ENCODE results near the gene HNF4A.
A peak's percentile ranks its signal among the peaks of the same experiment; 100 is the strongest.

The HNF4A gene

DNA sequence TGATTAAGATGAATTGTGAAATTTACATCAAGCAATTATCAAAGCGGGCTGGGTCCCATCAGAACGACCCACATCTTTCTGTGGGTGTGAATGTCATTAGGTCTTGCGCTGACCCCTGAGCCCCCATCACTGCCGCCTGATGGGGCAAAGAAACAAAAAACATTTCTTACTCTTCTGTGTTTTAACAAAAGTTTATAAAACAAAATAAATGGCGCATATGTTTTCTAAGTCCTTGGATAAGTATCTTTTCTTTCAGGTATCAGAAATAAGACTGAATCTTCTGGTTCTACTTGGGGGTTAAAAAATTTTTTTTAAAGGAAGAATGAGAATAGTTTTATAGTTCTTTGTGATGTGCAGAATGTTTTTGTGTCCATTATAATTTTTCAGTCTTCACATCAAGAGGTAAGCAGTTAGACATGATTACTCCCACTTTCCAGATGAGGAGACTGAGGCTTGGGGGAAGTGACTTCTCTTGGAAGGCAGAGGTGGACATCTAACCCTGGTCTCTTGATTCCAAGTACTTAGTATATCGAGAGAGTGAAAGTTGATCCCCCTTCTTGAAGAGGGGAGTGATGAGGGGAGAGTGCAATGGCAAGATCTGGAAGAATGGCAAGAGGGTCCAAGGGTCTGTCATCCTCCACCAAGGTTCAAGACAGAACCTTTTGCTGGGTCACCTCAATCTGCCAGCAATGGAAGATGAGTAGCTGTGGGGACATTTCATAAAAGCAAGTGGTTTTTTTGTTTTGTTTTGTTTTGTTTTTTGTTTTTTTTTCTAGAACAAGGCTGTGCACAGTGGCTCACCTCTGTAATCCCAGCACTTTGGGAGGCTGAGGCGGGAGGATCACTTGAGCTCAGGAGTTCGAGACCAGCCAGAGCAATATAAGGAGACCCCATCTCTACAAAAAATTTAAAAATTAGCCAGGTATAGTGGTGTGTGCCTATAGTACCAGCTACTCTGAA lies 77.4 kb downstream of the HNF4A start:
- no peak for DNase-seq (ENCODE audit: low read depth)
- no peak overlapping the region for H3K4me3 ChIP-seq (ENCODE audit: control insufficient read depth, low read depth, low read length)
- TF ChIP-seq, protein P1, sequence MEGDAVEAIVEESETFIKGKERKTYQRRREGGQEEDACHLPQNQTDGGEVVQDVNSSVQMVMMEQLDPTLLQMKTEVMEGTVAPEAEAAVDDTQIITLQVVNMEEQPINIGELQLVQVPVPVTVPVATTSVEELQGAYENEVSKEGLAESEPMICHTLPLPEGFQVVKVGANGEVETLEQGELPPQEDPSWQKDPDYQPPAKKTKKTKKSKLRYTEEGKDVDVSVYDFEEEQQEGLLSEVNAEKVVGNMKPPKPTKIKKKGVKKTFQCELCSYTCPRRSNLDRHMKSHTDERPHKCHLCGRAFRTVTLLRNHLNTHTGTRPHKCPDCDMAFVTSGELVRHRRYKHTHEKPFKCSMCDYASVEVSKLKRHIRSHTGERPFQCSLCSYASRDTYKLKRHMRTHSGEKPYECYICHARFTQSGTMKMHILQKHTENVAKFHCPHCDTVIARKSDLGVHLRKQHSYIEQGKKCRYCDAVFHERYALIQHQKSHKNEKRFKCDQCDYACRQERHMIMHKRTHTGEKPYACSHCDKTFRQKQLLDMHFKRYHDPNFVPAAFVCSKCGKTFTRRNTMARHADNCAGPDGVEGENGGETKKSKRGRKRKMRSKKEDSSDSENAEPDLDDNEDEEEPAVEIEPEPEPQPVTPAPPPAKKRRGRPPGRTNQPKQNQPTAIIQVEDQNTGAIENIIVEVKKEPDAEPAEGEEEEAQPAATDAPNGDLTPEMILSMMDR (conservative IDR thresholded peaks at IDR 0.05; ENCODE audit: control insufficient read depth, insufficient read depth, low read depth, low read length): no peak

DNA sequence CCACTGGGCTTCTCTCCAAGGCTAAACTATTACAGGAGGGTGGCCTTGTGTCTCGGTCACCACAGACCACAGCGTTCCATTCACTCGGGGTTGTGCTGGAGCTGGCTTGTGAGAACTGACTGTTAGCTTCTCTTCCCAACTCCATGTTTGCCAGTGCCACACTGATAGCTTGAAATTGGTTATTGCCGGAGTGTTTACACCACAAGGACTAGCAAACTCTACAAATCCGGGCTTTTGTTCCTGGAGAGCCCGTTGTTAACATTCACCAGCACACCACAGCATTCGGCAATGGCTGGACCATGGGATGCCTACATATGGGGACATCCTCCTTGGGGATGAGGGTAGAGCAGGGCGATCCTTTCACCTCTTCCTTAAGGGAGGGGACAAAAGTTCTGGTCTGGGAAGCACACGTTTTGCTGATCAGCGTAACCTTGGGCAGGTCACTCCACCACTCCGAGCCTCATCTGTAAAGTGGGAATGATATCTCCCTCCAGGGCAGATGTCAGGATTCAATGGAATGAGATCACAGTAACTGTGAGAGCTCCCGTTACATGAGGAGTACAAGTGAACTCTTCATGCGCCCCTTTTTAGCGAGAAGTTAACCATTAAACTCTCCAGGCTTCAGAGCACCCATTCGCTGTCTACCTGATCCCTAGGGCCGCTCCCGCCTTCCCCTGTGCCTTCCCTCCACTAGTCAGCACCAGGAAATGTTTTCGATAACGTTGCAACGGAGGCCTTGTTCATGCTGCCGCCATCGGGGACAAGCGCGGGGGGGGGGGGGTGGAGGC lies 78.4 kb downstream of the HNF4A start:
- H3K4me3 ChIP-seq (ENCODE audit: control insufficient read depth, low read depth, low read length): no peak overlapping the region
- no peak for DNase-seq (ENCODE audit: low read depth)
- TF ChIP-seq, protein P1 (conservative IDR thresholded peaks at IDR 0.05; ENCODE audit: control insufficient read depth, insufficient read depth, low read depth, low read length): no peak

DNA sequence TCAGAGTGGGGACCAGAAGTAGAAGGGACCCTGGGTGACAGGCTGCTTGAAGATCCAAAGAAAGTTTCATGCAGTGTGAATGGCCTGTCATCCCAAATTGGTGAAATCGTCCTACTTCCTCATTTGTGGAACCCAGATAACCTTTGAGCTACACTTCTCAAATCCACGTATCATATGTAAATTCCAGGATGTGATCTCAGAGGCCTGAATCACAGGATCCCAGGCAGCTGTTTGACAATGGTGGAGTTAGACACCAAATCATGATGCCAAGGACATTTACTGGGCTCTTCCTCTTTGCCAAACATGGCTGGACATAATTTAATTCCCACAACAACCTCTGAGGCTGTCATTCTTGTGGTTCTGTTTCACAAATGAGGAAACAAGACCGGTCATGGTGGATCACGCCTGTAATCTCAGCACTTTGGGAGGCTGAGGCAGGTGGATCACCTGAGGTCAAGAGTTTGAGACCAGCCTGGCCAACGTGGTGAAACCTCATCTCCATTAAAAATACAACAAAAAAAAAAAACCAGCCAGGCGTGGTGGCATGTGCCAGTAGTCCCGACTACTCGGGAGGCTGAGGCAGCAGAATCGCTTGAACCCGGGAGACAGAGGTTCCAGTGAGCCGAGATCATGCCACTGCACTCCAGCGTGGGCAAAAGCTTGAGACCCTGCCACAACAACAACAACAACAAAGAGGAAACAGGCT lies 80.3 kb downstream of the HNF4A start:
- TF ChIP-seq, protein P1 (conservative IDR thresholded peaks at IDR 0.05; ENCODE audit: control insufficient read depth, insufficient read depth, low read depth, low read length): no peak
- H3K4me3 ChIP-seq (ENCODE audit: control insufficient read depth, low read depth, low read length): no peak overlapping the region
- peak; percentile 20 for DNase-seq (ENCODE audit: low read depth)

DNA sequence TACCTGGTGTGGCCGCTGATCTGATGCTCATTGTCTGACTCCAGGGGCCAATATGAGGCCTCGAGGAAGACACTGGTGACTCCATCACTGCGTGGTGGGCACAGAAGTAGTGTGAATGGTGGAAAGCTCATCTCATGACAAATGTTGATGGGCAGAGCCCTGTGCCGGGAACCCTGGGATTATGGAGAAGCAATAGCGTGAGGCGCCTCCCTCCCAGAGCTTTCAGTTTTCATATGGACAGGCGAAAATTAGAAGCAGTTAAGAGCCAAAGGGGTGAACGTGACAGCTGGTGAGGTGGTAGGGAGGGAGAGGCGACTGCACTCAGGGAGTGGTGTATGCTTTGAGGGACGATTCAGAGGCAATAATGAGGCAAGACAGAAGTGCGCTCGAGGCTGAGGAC lies 80.9 kb downstream of the HNF4A start:
- TF ChIP-seq, protein P1 (conservative IDR thresholded peaks at IDR 0.05; ENCODE audit: control insufficient read depth, insufficient read depth, low read depth, low read length): no peak
- H3K4me3 ChIP-seq (ENCODE audit: control insufficient read depth, low read depth, low read length): no peak overlapping the region

DNA sequence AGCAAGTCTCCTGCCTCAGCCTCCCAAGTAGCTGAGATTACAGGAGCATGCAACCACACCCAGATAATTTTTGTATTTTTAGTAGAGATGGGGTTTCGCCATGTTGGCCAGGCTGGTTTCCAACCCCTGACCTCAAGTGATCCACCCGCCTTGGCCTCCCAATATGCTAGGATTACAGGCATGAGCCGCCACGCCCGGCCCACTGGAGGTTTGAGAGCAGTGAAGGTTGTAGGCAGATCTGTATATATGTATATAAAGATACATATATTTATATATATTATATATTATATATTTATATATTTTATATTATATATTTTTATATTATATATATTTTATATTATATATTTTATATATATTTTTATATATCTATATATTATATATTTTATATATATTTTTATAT lies 82.0 kb downstream of the HNF4A start:
- H3K4me3 ChIP-seq (ENCODE audit: control insufficient read depth, low read depth, low read length): no peak overlapping the region
- TF ChIP-seq, protein P1 (conservative IDR thresholded peaks at IDR 0.05; ENCODE audit: control insufficient read depth, insufficient read depth, low read depth, low read length): no peak
- no peak for DNase-seq (ENCODE audit: low read depth)

More for the DNA sequence above, 80.9 kb downstream of the HNF4A start:
- DNase-seq (ENCODE audit: low read depth): no peak

DNA sequence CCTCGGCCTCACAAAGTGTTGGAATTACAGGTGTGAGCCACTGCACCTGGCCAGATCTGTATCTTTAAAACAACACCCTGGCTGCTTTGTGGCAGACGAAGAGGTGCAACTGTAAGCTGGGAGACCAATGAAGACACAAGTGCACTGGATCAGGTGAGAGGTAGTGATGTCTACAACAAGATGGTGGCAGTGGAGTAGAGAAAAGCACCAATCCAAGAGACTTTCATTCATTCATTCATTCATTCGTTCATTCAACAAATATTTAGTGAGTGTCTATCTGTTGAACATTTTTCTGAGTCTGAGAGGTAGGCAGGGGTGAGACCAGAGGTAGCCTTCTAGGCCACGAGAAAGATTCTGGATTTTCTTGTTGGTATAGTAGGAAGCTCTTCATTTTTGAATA lies 83.3 kb downstream of the HNF4A start:
- DNase-seq (ENCODE audit: low read depth): no peak
- TF ChIP-seq, protein P1 (conservative IDR thresholded peaks at IDR 0.05; ENCODE audit: control insufficient read depth, insufficient read depth, low read depth, low read length): no peak
- no peak overlapping the region for H3K4me3 ChIP-seq (ENCODE audit: control insufficient read depth, low read depth, low read length)

Data from fibroblast of mammary gland (primary cell).